Esophagus squamous epithelium (tissue), 5 donors: ENCODE measurements around the gene IRF7. TPM values are rescaled to one million over a fixed set of nuclear protein-coding genes. Genes with fewer than 3 reads are reported as not detected.

ENCODE experiments used
- DNase-seq: peaks from one replicate; lab custom pipeline; 2025; lab: John Stamatoyannopoulos, UW
- H3K27ac ChIP-seq, 4 donors: fragments of 200-600 bp; sonication (generic); one replicate each; pipeline ENCODE4 v1.5.1; 2016 to 2019; ENCODE audit warnings: mild to moderate bottlenecking in 1 of 4
- H3K27me3 ChIP-seq, 4 donors: fragments of 200-600 bp; sonication (generic); 1 replicate in 3 of 4; 2 replicates in 1 of 4; pipeline versions ENCODE4 v1.5.1 to v1.6.0; 2017 to 2021; ENCODE audit warnings: antibody characterized with exemption in 1 of 4
- H3K36me3 ChIP-seq, 3 donors: fragments of 200-600 bp; sonication (generic); one replicate each; pipeline ENCODE4 v1.5.1; 2016 to 2019
- H3K4me1 ChIP-seq, 3 donors: fragments of 200-600 bp; sonication (generic); one replicate each; pipeline ENCODE4 v1.5.1; 2017 to 2019
- H3K4me3 ChIP-seq, 4 donors: fragments of 200-600 bp; sonication (generic); 1 replicate in 3 of 4; 2 replicates in 1 of 4; pipeline ENCODE4 v1.5.1; 2016 to 2019; ENCODE audit warnings: mild to moderate bottlenecking in 2 of 4, moderate library complexity in 1 of 4
- H3K9me3 ChIP-seq, 3 donors: fragments of 200-600 bp; sonication (generic); one replicate each; pipeline ENCODE4 v1.5.1; 2016 to 2019
- CTCF ChIP-seq, 6 experiments: fragments of 450-650 bp in 4 of 6; fragments of 200-600 bp in 2 of 6; sonication (generic) in 2 of 6; IDR thresholded peaks; one replicate each; pipeline ENCODE4 v1.5.1; 2016 to 2019; ENCODE audit warnings: antibody characterized with exemption in 6 of 6, mild to moderate bottlenecking in 4 of 6, moderate library complexity in 4 of 6
- POLR2A ChIP-seq, 4 donors: fragments of 450-650 bp; IDR thresholded peaks; one replicate each; pipeline ENCODE4 v1.6.1; 2017; ENCODE audit warnings: antibody characterized with exemption in 4 of 4, mild to moderate bottlenecking in 4 of 4, moderate library complexity in 3 of 4
- WGBS, 2 donors: methylation state at CpG; one replicate each; pipeline ENCODE4 v1.1.5; 2018; 5-methylcytosine and 5-hydroxymethylcytosine counted together
- intact Hi-C: fragments of 100-400 bp; cut with DNase I; formaldehyde crosslinking; loops from one replicate; pipeline ENCODE4 v1.15.0; 2022
- total RNA-seq, 4 donors: library from RNA; depleted of rRNA; stranded (reverse); fragments of >200 nt; gene quantifications; one replicate each; pipeline ENCODE4 v1.1.0, GENCODE V29; 2016
- donor health status: DM: yes; HTN: yes; CAD: no.

The IRF7 gene
- total RNA-seq, 4 donors from 2014 or later, result 16.9 to 26.3 (median 20.2) TPM

- 80 to 82% methylated on average over 14 of the region's 14 CpGs for WGBS, 2 donors
Measured at GRCh38 chr11:646214-646613, 30.5 kb upstream of the IRF7 start.

GRCh38 chr11:645536-645935 lies 29.8 kb upstream of the IRF7 start:
- DNase-seq, result no peak
- no peak for TF ChIP-seq CTCF (IDR thresholded peaks at IDR 0.05)
- no peak for TF ChIP-seq POLR2A (IDR thresholded peaks at IDR 0.05)
- Histone ChIP-seq H3K4me3 (no peak overlapping the region), H3K36me3 (peaks cover 0 to 91% (median 6%) of the 10 kb centered on the region in 3 donors), H3K9me3 (no peaks in the 10 kb centered on the region), H3K27me3 (no peaks in the 10 kb centered on the region), H3K27ac (no peak overlapping the region), H3K4me1 (peaks cover 0 to 11% (median 0%) of the 10 kb centered on the region in 3 donors)
- intact Hi-C loops, result no loop called here
- 89 to 90% methylated on average over 2 to 9 of the region's 16 CpGs for WGBS, 2 donors

More at GRCh38 chr11:646214-646613, 30.5 kb upstream of the IRF7 start:
- H3K36me3 ChIP-seq, result peaks cover 0 to 92% (median 6%) of the 10 kb centered on the region in 3 donors
- no peak for DNase-seq
- H3K27me3 ChIP-seq, result no peaks in the 10 kb centered on the region
- H3K4me3 ChIP-seq, result no peak overlapping the region
- TF ChIP-seq CTCF (IDR thresholded peaks at IDR 0.05) (no peak), POLR2A (IDR thresholded peaks at IDR 0.05) (no peak)
- H3K9me3 ChIP-seq, result no peaks in the 10 kb centered on the region
- H3K4me1 ChIP-seq, result peaks cover 0 to 5% (median 0%) of the 10 kb centered on the region in 3 donors
- intact Hi-C loops, result no loop called here
- H3K27ac ChIP-seq, result no peak overlapping the region

GRCh38 chr11:643849-644738 lies 28.3 kb upstream of the IRF7 start:
- H3K4me1 ChIP-seq, result peaks cover 1 to 24% (median 8%) of the 10 kb centered on the region in 3 donors
- no peak overlapping the region for H3K4me3 ChIP-seq
- no peak for DNase-seq
- H3K27ac ChIP-seq, result no peak overlapping the region
- intact Hi-C loops, result no loop called here
- H3K36me3 ChIP-seq, result peaks cover 0 to 78% (median 6%) of the 10 kb centered on the region in 3 donors
- peaks cover 0 to 14% (median 0%) of the 10 kb centered on the region in 4 donors for H3K27me3 ChIP-seq
- WGBS, 2 donors, result 86 to 87% methylated on average over 8 to 34 of the region's 50 CpGs
- TF ChIP-seq POLR2A (IDR thresholded peaks at IDR 0.05) (no peak), CTCF (IDR thresholded peaks at IDR 0.05) (no peak)
- no peaks in the 10 kb centered on the region for H3K9me3 ChIP-seq

GRCh38 chr11:643366-643765 lies 27.6 kb upstream of the IRF7 start:
- TF ChIP-seq CTCF (IDR thresholded peaks at IDR 0.05) (no peak), POLR2A (IDR thresholded peaks at IDR 0.05) (no peak)
- Histone ChIP-seq H3K9me3 (no peaks in the 10 kb centered on the region), H3K4me3 (no peak overlapping the region), H3K27me3 (peaks cover 0 to 22% (median 0%) of the 10 kb centered on the region in 4 donors), H3K4me1 (peaks cover 6 to 31% (median 8%) of the 10 kb centered on the region in 3 donors), H3K36me3 (peaks cover 0 to 71% (median 6%) of the 10 kb centered on the region in 3 donors), H3K27ac (peak overlapping the region in 1 of 4 donors; percentile 21)
- intact Hi-C loops, result no loop called here
- DNase-seq, result no peak
- whole genome bisulfite sequencing, 2 donors, result 88 to 90% methylated on average over 5 of the region's 9 CpGs

GRCh38 chr11:641806-642370 lies 26.1 kb upstream of the IRF7 start:
- Histone ChIP-seq H3K9me3 (no peaks in the 10 kb centered on the region), H3K4me1 (peaks cover 10 to 46% (median 21%) of the 10 kb centered on the region in 3 donors), H3K27ac (no peak overlapping the region), H3K4me3 (no peak overlapping the region), H3K27me3 (peaks cover 0 to 36% (median 0%) of the 10 kb centered on the region in 4 donors), H3K36me3 (peaks cover 0 to 56% (median 6%) of the 10 kb centered on the region in 3 donors)
- 92 to 96% methylated on average over 8 to 12 of the region's 19 CpGs for WGBS, 2 donors
- intact Hi-C loops, result no loop called here
- no peak for DNase-seq
- no peak for TF ChIP-seq CTCF (IDR thresholded peaks at IDR 0.05)
- no peak for TF ChIP-seq POLR2A (IDR thresholded peaks at IDR 0.05)
